GM20000 (cell line): ENCODE measurements around the gene LCA5.

Source experiments
- DNase-seq: peaks from one replicate; pipeline ENCODE4 v3.0.0; 2012; ENCODE audit warnings: low spot score
- CTCF ChIP-seq: IDR thresholded peaks from 2 replicates; pipeline ENCODE4 v1.5.1; 2012; ENCODE audit warnings: mild to moderate bottlenecking, control low read depth; ENCODE audit errors: extremely low read depth, missing control alignments

The LCA5 gene

GRCh38 chr6:79495246-79495645, 42.0 kb downstream of the LCA5 start:
- TF ChIP-seq CTCF: no peak
- no peak for DNase-seq

- DNase-seq: no peak
- no peak for TF ChIP-seq CTCF
Observed at GRCh38 chr6:79494841-79495240, 42.4 kb downstream of the LCA5 start.

GRCh38 chr6:79470728-79471127, 66.5 kb downstream of the LCA5 start:
- TF ChIP-seq CTCF: no peak
- no peak for DNase-seq

GRCh38 chr6:79469376-79470246, 67.6 kb downstream of the LCA5 start:
- TF ChIP-seq CTCF: no peak
- no peak for DNase-seq

- TF ChIP-seq CTCF: no peak
- DNase-seq: no peak
Observed at GRCh38 chr6:79468587-79468986, 68.6 kb downstream of the LCA5 start.

- TF ChIP-seq CTCF: no peak
- no peak for DNase-seq
Observed at GRCh38 chr6:79468116-79468515, 69.1 kb downstream of the LCA5 start.

GRCh38 chr6:79467716-79468115, 69.5 kb downstream of the LCA5 start:
- no peak for TF ChIP-seq CTCF
- DNase-seq: no peak
